ENCODE results near the gene CHD2. TPM values are rescaled to one million over a fixed set of nuclear protein-coding genes. Genes with fewer than 3 reads are reported as not detected.

CHD2 gene
- total and polyA plus RNA-seq, 3 experiments from 2014 or later, result 80.3 to 109 (median 99.0) TPM

- peaks cover 28% of the 10 kb centered on the region for H3K36me3 ChIP-seq (ENCODE audit: insufficient read depth, low read length)
- Mint-ChIP-seq H3K4me3 (peak overlapping the region; percentile 93 to 99 (median 96)), H3K9me3 (peaks cover 0 to 4% (median 0%) of the 10 kb centered on the region in 5 donors), H3K4me1 (peaks cover 67 to 77% (median 72%) of the 10 kb centered on the region in 3 donors), H3K27ac (peak overlapping the region; percentile 66 to 99 (median 82)), H3K27me3 (peaks cover 0 to 5% of the 10 kb centered on the region in 2 donors), H3K36me3 (peaks cover 31 to 67% (median 34%) of the 10 kb centered on the region in 3 donors)
- H3K27ac ChIP-seq (ENCODE audit: low read depth, low read length), result peak overlapping the region; percentile 96
- H3K4me1 ChIP-seq (ENCODE audit: insufficient read depth, low read length), result peaks cover 62% of the 10 kb centered on the region
- H3K9me3 ChIP-seq (ENCODE audit: low read length), result no peaks in the 10 kb centered on the region
- no peaks in the 10 kb centered on the region for H3K27me3 ChIP-seq (ENCODE audit: insufficient read depth, low read length, poor library complexity, severe bottlenecking)
- no peak for DNase-seq
- ChIA-PET CTCF (interaction anchor here (1.1 to 9.0 kb wide), 5 partner anchors 17 to 77 kb away, joined by 4 to 113 read pairs (median 8); partner anchors contain the start of gene CHD2), POLR2A (interaction anchor here (1.1 to 10.6 kb wide), 5 partner anchors 10 to 76 kb away, joined by 3 to 455 read pairs (median 151); partner anchors contain the start of gene CHD2)
- H3K4me3 ChIP-seq (ENCODE audit: low read length), result peak overlapping the region; percentile 79
These were observed 14.0 kb upstream of the CHD2 start for GRCh38 chr15:92886042-92886537.

GRCh38 chr15:92886815-92887214 lies 13.3 kb upstream of the CHD2 start:
- Histone ChIP-seq H3K27ac (ENCODE audit: low read depth, low read length) (no peak overlapping the region), H3K4me3 (ENCODE audit: low read length) (peak overlapping the region; percentile 79), H3K36me3 (ENCODE audit: insufficient read depth, low read length) (peaks cover 28% of the 10 kb centered on the region), H3K9me3 (ENCODE audit: low read length) (no peaks in the 10 kb centered on the region), H3K27me3 (ENCODE audit: insufficient read depth, low read length, poor library complexity, severe bottlenecking) (no peaks in the 10 kb centered on the region), H3K4me1 (ENCODE audit: insufficient read depth, low read length) (peaks cover 62% of the 10 kb centered on the region)
- H3K4me1 Mint-ChIP-seq, result peaks cover 66 to 77% (median 72%) of the 10 kb centered on the region in 3 donors
- POLR2A ChIA-PET, result interaction anchor here (0.6 to 10.6 kb wide), 6 partner anchors 18 to 78 kb away, joined by 3 to 455 read pairs (median 4); partner anchors contain the start of gene CHD2
- peaks cover 0 to 5% of the 10 kb centered on the region in 2 donors for H3K27me3 Mint-ChIP-seq
- H3K9me3 Mint-ChIP-seq, result peaks cover 0 to 4% (median 0%) of the 10 kb centered on the region in 5 donors
- H3K4me3 Mint-ChIP-seq, result peak overlapping the region; percentile 84 to 98 (median 96)
- no peak for DNase-seq
- peak overlapping the region; percentile 21 to 98 (median 81) for H3K27ac Mint-ChIP-seq
- CTCF ChIA-PET, result interaction anchor here (1.0 to 6.7 kb wide), 4 partner anchors 16 to 79 kb away, joined by 3 to 79 read pairs (median 6); partner anchors contain the start of gene CHD2
- peaks cover 31 to 74% (median 37%) of the 10 kb centered on the region in 3 donors for H3K36me3 Mint-ChIP-seq

- Mint-ChIP-seq H3K4me3 (peak overlapping the region; percentile 54 to 84 (median 69)), H3K27ac (peak overlapping the region; percentile 48 to 93 (median 70)), H3K36me3 (peaks cover 31 to 82% (median 39%) of the 10 kb centered on the region in 3 donors), H3K9me3 (peaks cover 0 to 3% (median 0%) of the 10 kb centered on the region in 5 donors), H3K4me1 (peaks cover 67 to 83% (median 76%) of the 10 kb centered on the region in 3 donors), H3K27me3 (peaks cover 0 to 3% of the 10 kb centered on the region in 2 donors)
- no peak for DNase-seq
- Histone ChIP-seq H3K4me3 (ENCODE audit: low read length) (no peak overlapping the region), H3K9me3 (ENCODE audit: low read length) (no peaks in the 10 kb centered on the region), H3K27ac (ENCODE audit: low read depth, low read length) (no peak overlapping the region), H3K4me1 (ENCODE audit: insufficient read depth, low read length) (peaks cover 68% of the 10 kb centered on the region), H3K27me3 (ENCODE audit: insufficient read depth, low read length, poor library complexity, severe bottlenecking) (no peaks in the 10 kb centered on the region), H3K36me3 (ENCODE audit: insufficient read depth, low read length) (peaks cover 36% of the 10 kb centered on the region)
- ChIA-PET CTCF (interaction anchor here (0.7 to 6.7 kb wide), 3 partner anchors 12 to 79 kb away, joined by 3 to 79 read pairs (median 9); partner anchors contain the start of gene CHD2), POLR2A (interaction anchor here (1.6 to 10.6 kb wide), 2 partner anchors 17 to 27 kb away, joined by 5 to 455 read pairs; partner anchors contain the start of gene CHD2)
These were observed 12.3 kb upstream of the CHD2 start for GRCh38 chr15:92887869-92888268.

- Histone ChIP-seq H3K4me1 (ENCODE audit: insufficient read depth, low read length) (peaks cover 84% of the 10 kb centered on the region), H3K36me3 (ENCODE audit: insufficient read depth, low read length) (peaks cover 51% of the 10 kb centered on the region), H3K4me3 (ENCODE audit: low read length) (no peak overlapping the region), H3K27ac (ENCODE audit: low read depth, low read length) (no peak overlapping the region), H3K27me3 (ENCODE audit: insufficient read depth, low read length, poor library complexity, severe bottlenecking) (no peaks in the 10 kb centered on the region), H3K9me3 (ENCODE audit: low read length) (no peaks in the 10 kb centered on the region)
- Mint-ChIP-seq H3K27ac (peak overlapping the region; percentile 56 to 87 (median 82)), H3K4me3 (peak overlapping the region; percentile 61 to 80 (median 68)), H3K4me1 (peaks cover 76 to 97% (median 93%) of the 10 kb centered on the region in 3 donors), H3K36me3 (peaks cover 20 to 87% (median 35%) of the 10 kb centered on the region in 3 donors), H3K9me3 (no peaks in the 10 kb centered on the region), H3K27me3 (peaks cover 0 to 1% of the 10 kb centered on the region in 2 donors)
- POLR2A ChIA-PET, result interaction anchor here (1.0 to 10.6 kb wide), 7 partner anchors 9 to 80 kb away, joined by 3 to 455 read pairs (median 5); partner anchors contain the start of gene CHD2
- no peak for DNase-seq
- CTCF ChIA-PET, result interaction anchor here (0.6 to 2.3 kb wide), 5 partner anchors 11 to 95 kb away, joined by 3 to 10 read pairs (median 4); partner anchors contain the start of gene CHD2
These were observed 10.6 kb upstream of the CHD2 start for GRCh38 chr15:92889390-92890107.

- Mint-ChIP-seq H3K27ac (peak overlapping the region in 7 of 8 donors; percentile 43 to 87 (median 80)), H3K27me3 (peaks cover 0 to 1% of the 10 kb centered on the region in 2 donors), H3K9me3 (no peaks in the 10 kb centered on the region), H3K4me1 (peaks cover 76 to 96% (median 94%) of the 10 kb centered on the region in 3 donors), H3K4me3 (peak overlapping the region; percentile 21 to 73 (median 63)), H3K36me3 (peaks cover 23 to 85% (median 36%) of the 10 kb centered on the region in 3 donors)
- Histone ChIP-seq H3K4me1 (ENCODE audit: insufficient read depth, low read length) (peaks cover 90% of the 10 kb centered on the region), H3K27me3 (ENCODE audit: insufficient read depth, low read length, poor library complexity, severe bottlenecking) (no peaks in the 10 kb centered on the region), H3K9me3 (ENCODE audit: low read length) (no peaks in the 10 kb centered on the region), H3K4me3 (ENCODE audit: low read length) (peak overlapping the region; percentile 12), H3K27ac (ENCODE audit: low read depth, low read length) (no peak overlapping the region), H3K36me3 (ENCODE audit: insufficient read depth, low read length) (peaks cover 43% of the 10 kb centered on the region)
- ChIA-PET POLR2A (interaction anchor here (0.6 to 3.1 kb wide), 4 partner anchors 8 to 72 kb away, joined by 3 to 18 read pairs (median 5); partner anchors contain the start of gene CHD2), CTCF (interaction anchor here (1.5 kb wide), 1 partner anchor 26 kb away, joined by 5 read pairs; no protein-coding TSS in a partner anchor)
- DNase-seq, result no peak
These were observed 8.5 kb upstream of the CHD2 start for GRCh38 chr15:92891533-92892200.

GRCh38 chr15:92892201-92892555 lies 7.9 kb upstream of the CHD2 start:
- no peaks in the 10 kb centered on the region for H3K9me3 ChIP-seq (ENCODE audit: low read length)
- H3K36me3 Mint-ChIP-seq, result peaks cover 23 to 85% (median 36%) of the 10 kb centered on the region in 3 donors
- peaks cover 38% of the 10 kb centered on the region for H3K36me3 ChIP-seq (ENCODE audit: insufficient read depth, low read length)
- ChIA-PET POLR2A (interaction anchor here (1.5 to 3.1 kb wide), 3 partner anchors 7 to 11 kb away, joined by 3 to 18 read pairs (median 8); no protein-coding TSS in a partner anchor), CTCF (interaction anchor here (1.5 kb wide), 1 partner anchor 26 kb away, joined by 5 read pairs; no protein-coding TSS in a partner anchor)
- H3K4me3 ChIP-seq (ENCODE audit: low read length), result no peak overlapping the region
- peaks cover 91% of the 10 kb centered on the region for H3K4me1 ChIP-seq (ENCODE audit: insufficient read depth, low read length)
- H3K27me3 ChIP-seq (ENCODE audit: insufficient read depth, low read length, poor library complexity, severe bottlenecking), result no peaks in the 10 kb centered on the region
- H3K9me3 Mint-ChIP-seq, result no peaks in the 10 kb centered on the region
- DNase-seq, result no peak
- peaks cover 0 to 1% of the 10 kb centered on the region in 2 donors for H3K27me3 Mint-ChIP-seq
- peak overlapping the region in 3 of 7 donors; percentile 12 to 21 (median 21) for H3K4me3 Mint-ChIP-seq
- H3K27ac Mint-ChIP-seq, result peak overlapping the region in 4 of 8 donors; percentile 3 to 68 (median 36)
- peaks cover 76 to 96% (median 94%) of the 10 kb centered on the region in 3 donors for H3K4me1 Mint-ChIP-seq
- H3K27ac ChIP-seq (ENCODE audit: low read depth, low read length), result no peak overlapping the region

- Mint-ChIP-seq H3K4me3 (peak overlapping the region in 1 of 7 donors; percentile 23), H3K27me3 (peaks cover 0 to 1% of the 10 kb centered on the region in 2 donors), H3K9me3 (peaks cover 0 to 6% (median 0%) of the 10 kb centered on the region in 5 donors), H3K4me1 (peaks cover 75 to 96% (median 94%) of the 10 kb centered on the region in 3 donors), H3K36me3 (peaks cover 29 to 86% (median 41%) of the 10 kb centered on the region in 3 donors), H3K27ac (peak overlapping the region in 6 of 8 donors; percentile 34 to 91 (median 77))
- Histone ChIP-seq H3K9me3 (ENCODE audit: low read length) (no peaks in the 10 kb centered on the region), H3K27me3 (ENCODE audit: insufficient read depth, low read length, poor library complexity, severe bottlenecking) (no peaks in the 10 kb centered on the region), H3K4me1 (ENCODE audit: insufficient read depth, low read length) (peaks cover 95% of the 10 kb centered on the region), H3K4me3 (ENCODE audit: low read length) (no peak overlapping the region), H3K36me3 (ENCODE audit: insufficient read depth, low read length) (peaks cover 43% of the 10 kb centered on the region), H3K27ac (ENCODE audit: low read depth, low read length) (no peak overlapping the region)
- ChIA-PET CTCF (interaction anchor here (1.3 to 3.4 kb wide), 4 partner anchors 10 to 25 kb away, joined by 3 to 19 read pairs (median 5); no protein-coding TSS in a partner anchor), POLR2A (interaction anchor here (1.6 to 3.1 kb wide), 2 partner anchors 8 to 10 kb away, joined by 8 to 18 read pairs; no protein-coding TSS in a partner anchor)
- DNase-seq, result no peak
These were observed 6.9 kb upstream of the CHD2 start for GRCh38 chr15:92893200-92893599.
